Activated CD4-positive, alpha-beta memory T cell treated with anti-CD3 and anti-CD28 coated beads for 36 hours (primary cell): ENCODE results near the gene CHRDL1. TPM values are rescaled to one million over a fixed set of nuclear protein-coding genes. Genes with fewer than 3 reads are reported as not detected.
"Not testable (repeated sequence)": the region's sequence is repeated elsewhere in the genome, so short reads cannot be mapped to it uniquely, and the experiment has no call there.

ENCODE experiments used
- CTCF ChIA-PET: fragments of 350-600 bp; sonication (Branson Sonifier 250); formaldehyde crosslinking; loops from one replicate; lab custom pipeline; 2021; ENCODE audit warnings: antibody characterized with exemption, inconsistent platforms; lab: Charles Lee
- POLR2A ChIA-PET: fragments of 350-600 bp; sonication (Branson Sonifier 250); formaldehyde crosslinking; loops from one replicate; lab custom pipeline; 2021; ENCODE audit warnings: antibody characterized with exemption; lab: Charles Lee
- DNase-seq: peaks from one replicate; pipeline ENCODE4 v3.0.0-alpha.2; 2020
- H3K27ac Mint-ChIP-seq: one replicate; pipeline ENCODE4 v1.8.0; 2021; ENCODE audit warnings: mixed read lengths
- H3K27me3 Mint-ChIP-seq: one replicate; pipeline ENCODE4 v1.8.0; 2021; ENCODE audit warnings: mixed read lengths
- H3K36me3 Mint-ChIP-seq: one replicate; pipeline ENCODE4 v1.8.0; 2021; ENCODE audit warnings: mixed read lengths
- H3K4me1 Mint-ChIP-seq: one replicate; pipeline ENCODE4 v1.8.0; 2021; ENCODE audit warnings: low read depth, mixed read lengths
- H3K4me3 Mint-ChIP-seq: one replicate; pipeline ENCODE4 v1.8.0; 2021; ENCODE audit warnings: mild to moderate bottlenecking, mixed read lengths
- H3K9me3 Mint-ChIP-seq: one replicate; pipeline ENCODE4 v1.8.0; 2021; ENCODE audit warnings: mixed read lengths
- intact Hi-C: fragments of 100-400 bp; cut with micrococcal nuclease; formaldehyde crosslinking; loops from one replicate; pipeline ENCODE4 v1.15.1; 2023
- total RNA-seq, 2 experiments: library from RNA; stranded (reverse); gene quantifications; one replicate each; pipeline ENCODE4 v1.2.3, GENCODE V29; 2021

Gene CHRDL1
- total RNA-seq = not detected

- H3K36me3 Mint-ChIP-seq = no peaks in the 10 kb centered on the region
- no peaks in the 10 kb centered on the region for H3K9me3 Mint-ChIP-seq
- peaks cover 2% of the 10 kb centered on the region for H3K4me1 Mint-ChIP-seq
- DNase-seq = no peak
- ChIA-PET CTCF (no interaction called here), POLR2A (no interaction called here)
- peaks cover 7% of the 10 kb centered on the region for H3K27me3 Mint-ChIP-seq
- intact Hi-C loops = no loop called here
- H3K27ac Mint-ChIP-seq = no peak within 1 kb of the TSS
- H3K4me3 Mint-ChIP-seq = no peak within 1 kb of the TSS
These were observed at the start of gene CHRDL1 for GRCh38 chrX:110795645-110796406. TSS of gene CHRDL1 (minus strand) at chrX:110795817. CDS start at chrX:110792181, 3,636 bp downstream.

GRCh38 chrX:110836982-110837381, 41.4 kb upstream of the CHRDL1 start:
- H3K9me3 Mint-ChIP-seq = no peaks in the 10 kb centered on the region
- no peaks in the 10 kb centered on the region for H3K36me3 Mint-ChIP-seq
- DNase-seq = no peak
- intact Hi-C loops = no loop called here
- no peak overlapping the region for H3K4me3 Mint-ChIP-seq
- ChIA-PET CTCF (interaction anchor here (0.9 to 1.8 kb wide), 2 partner anchors 10 to 381 kb away, joined by 3 to 6 read pairs; no protein-coding TSS in a partner anchor), POLR2A (no interaction called here)
- H3K27ac Mint-ChIP-seq = no peak overlapping the region
- H3K27me3 Mint-ChIP-seq = no peaks in the 10 kb centered on the region
- no peaks in the 10 kb centered on the region for H3K4me1 Mint-ChIP-seq

GRCh38 chrX:110836451-110836850, 40.8 kb upstream of the CHRDL1 start:
- Mint-ChIP-seq H3K36me3 (no peaks in the 10 kb centered on the region), H3K27ac (no peak overlapping the region), H3K9me3 (no peaks in the 10 kb centered on the region), H3K4me3 (no peak overlapping the region), H3K4me1 (no peaks in the 10 kb centered on the region), H3K27me3 (no peaks in the 10 kb centered on the region)
- DNase-seq = no peak
- POLR2A ChIA-PET = no interaction called here
- intact Hi-C loops = no loop called here
- CTCF ChIA-PET = interaction anchor here (1.8 kb wide), 1 partner anchor 11 kb away, joined by 6 read pairs; no protein-coding TSS in a partner anchor

DNA sequence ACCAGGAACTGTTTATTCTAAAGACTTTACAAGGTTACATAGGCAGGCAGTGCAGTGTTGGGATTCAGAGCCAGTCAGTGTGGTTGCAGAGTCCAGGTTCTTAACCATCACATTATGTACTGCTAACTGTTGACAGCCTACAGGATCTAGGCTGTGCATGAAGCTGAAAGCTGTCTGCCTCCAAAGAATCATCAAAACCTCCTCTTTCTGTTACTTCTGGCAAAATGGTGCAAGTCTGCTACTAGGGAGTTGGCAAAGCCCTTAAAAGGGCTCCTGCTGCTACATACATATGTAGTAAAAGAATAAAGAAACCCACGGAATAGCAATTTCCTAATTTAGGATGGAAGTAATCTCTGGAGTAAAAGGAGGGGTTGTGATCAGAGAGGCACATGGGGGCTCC, 40.4 kb upstream of the CHRDL1 start:
- DNase-seq = no peak
- Mint-ChIP-seq H3K4me1 (no peaks in the 10 kb centered on the region), H3K36me3 (no peaks in the 10 kb centered on the region), H3K4me3 (no peak overlapping the region), H3K9me3 (no peaks in the 10 kb centered on the region), H3K27ac (no peak overlapping the region), H3K27me3 (no peaks in the 10 kb centered on the region)
- ChIA-PET CTCF (interaction anchor here (1.8 kb wide), 1 partner anchor 11 kb away, joined by 6 read pairs; no protein-coding TSS in a partner anchor), POLR2A (no interaction called here)
- intact Hi-C loops = no loop called here

- ChIA-PET POLR2A (no interaction called here), CTCF (no interaction called here)
- H3K9me3 Mint-ChIP-seq = no peaks in the 10 kb centered on the region
These were observed 30.4 kb upstream of the CHRDL1 start for GRCh38 chrX:110825972-110826371.

DNA sequence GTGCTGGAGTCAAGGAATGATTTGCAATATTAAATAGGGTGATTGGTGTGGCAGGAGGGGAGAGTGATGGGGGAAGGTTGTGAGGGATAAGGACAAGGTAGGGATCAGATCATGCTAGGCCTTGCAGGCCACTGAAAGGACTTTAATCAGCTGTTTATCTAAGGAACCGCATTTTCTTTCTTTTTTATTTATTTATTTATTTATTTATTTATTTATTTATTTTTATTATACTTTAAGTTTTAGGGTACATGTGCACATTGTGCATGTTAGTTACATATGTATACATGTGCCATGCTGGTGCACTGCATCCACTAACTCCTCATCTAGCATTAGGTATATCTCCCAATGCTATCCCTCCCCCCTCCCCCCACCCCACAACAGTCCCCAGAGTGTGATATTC, 20.9 kb upstream of the CHRDL1 start:
- CTCF ChIA-PET, H3K4me1 Mint-ChIP-seq, H3K27me3 Mint-ChIP-seq, intact Hi-C loops, H3K36me3 Mint-ChIP-seq, H3K4me3 Mint-ChIP-seq, H3K27ac Mint-ChIP-seq, H3K9me3 Mint-ChIP-seq, POLR2A ChIA-PET, DNase-seq: not testable (repeated sequence)

More at GRCh38 chrX:110825972-110826371, 30.4 kb upstream of the CHRDL1 start:
- H3K4me1 Mint-ChIP-seq = no peaks in the 10 kb centered on the region
- H3K4me3 Mint-ChIP-seq = no peak overlapping the region
- DNase-seq = no peak
- H3K36me3 Mint-ChIP-seq = no peaks in the 10 kb centered on the region
- peaks cover 3% of the 10 kb centered on the region for H3K27me3 Mint-ChIP-seq
- no peak overlapping the region for H3K27ac Mint-ChIP-seq
- intact Hi-C loops = no loop called here

DNA sequence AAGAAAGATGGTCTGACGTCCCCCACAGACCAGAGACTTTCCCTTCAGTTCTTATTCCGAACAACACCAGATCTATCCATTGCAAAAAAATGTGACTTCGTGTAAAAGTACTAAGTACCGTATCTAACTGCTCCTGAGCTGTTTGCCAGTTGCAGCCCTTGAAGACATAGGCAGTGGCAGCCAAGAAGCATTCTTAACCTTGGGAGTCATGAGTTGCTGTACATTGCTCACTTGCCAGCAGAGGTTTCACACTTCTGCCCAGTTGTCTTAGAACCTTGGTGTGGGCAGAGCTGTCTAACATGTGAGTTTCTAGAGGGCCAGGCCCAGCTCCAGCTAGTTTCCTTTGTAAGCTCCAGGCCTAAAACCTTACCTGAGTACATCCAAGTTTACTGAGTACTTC, 10.5 kb upstream of the CHRDL1 start:
- H3K9me3 Mint-ChIP-seq = no peaks in the 10 kb centered on the region
- H3K27ac Mint-ChIP-seq = no peak overlapping the region
- intact Hi-C loops = no loop called here
- no peak overlapping the region for H3K4me3 Mint-ChIP-seq
- H3K27me3 Mint-ChIP-seq = no peaks in the 10 kb centered on the region
- CTCF ChIA-PET = no interaction called here
- POLR2A ChIA-PET = no interaction called here
- no peaks in the 10 kb centered on the region for H3K4me1 Mint-ChIP-seq
- no peaks in the 10 kb centered on the region for H3K36me3 Mint-ChIP-seq
- no peak for DNase-seq

DNA sequence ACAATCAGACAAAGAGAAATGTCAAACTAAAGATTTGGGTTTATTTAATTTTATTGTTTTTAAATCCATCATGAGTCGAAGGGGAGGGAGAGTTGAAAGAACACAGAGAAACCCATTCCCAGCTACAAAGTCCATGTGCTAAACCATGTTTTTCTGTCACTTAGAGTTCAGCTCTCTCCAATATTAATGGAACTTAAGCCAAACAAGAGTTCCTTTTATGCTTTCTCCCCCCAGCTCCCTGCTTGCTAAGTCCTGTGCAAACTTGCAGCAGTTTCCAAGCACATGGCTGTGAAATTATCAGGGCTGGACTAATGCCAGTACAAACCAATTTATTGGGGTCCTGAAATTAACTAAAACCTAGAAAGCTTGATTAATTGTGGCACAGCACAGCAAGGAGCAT, 9.7 kb upstream of the CHRDL1 start:
- H3K9me3 Mint-ChIP-seq = no peaks in the 10 kb centered on the region
- H3K27me3 Mint-ChIP-seq = no peaks in the 10 kb centered on the region
- CTCF ChIA-PET = no interaction called here
- POLR2A ChIA-PET = no interaction called here
- intact Hi-C loops = no loop called here
- H3K27ac Mint-ChIP-seq = no peak overlapping the region
- H3K4me1 Mint-ChIP-seq = no peaks in the 10 kb centered on the region
- H3K4me3 Mint-ChIP-seq = no peak overlapping the region
- DNase-seq = no peak
- no peaks in the 10 kb centered on the region for H3K36me3 Mint-ChIP-seq

DNA sequence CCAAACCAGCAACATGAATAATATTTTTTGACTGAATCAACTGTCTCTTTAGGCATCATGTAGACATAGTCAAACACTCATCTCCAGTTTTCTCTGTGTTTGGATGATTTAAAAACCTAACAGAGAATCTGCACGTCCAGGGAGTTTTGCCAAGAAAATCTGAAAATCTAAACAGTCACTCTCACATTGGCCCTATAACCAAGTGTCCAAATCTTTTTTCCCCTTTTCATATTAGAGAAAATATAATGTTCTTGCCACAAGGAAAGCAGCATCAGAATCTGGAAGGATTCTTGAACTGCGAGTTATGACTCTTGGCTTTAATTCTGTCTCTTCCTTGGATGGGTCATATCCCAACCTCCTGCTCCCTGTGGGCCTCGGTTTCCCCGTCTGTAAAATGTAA, 8.8 kb upstream of the CHRDL1 start:
- no peaks in the 10 kb centered on the region for H3K9me3 Mint-ChIP-seq
- ChIA-PET CTCF (no interaction called here), POLR2A (no interaction called here)
- no peaks in the 10 kb centered on the region for H3K36me3 Mint-ChIP-seq
- no peak for DNase-seq
- no peaks in the 10 kb centered on the region for H3K4me1 Mint-ChIP-seq
- H3K27me3 Mint-ChIP-seq = no peaks in the 10 kb centered on the region
- intact Hi-C loops = no loop called here
- H3K4me3 Mint-ChIP-seq = no peak overlapping the region
- H3K27ac Mint-ChIP-seq = no peak overlapping the region

DNA sequence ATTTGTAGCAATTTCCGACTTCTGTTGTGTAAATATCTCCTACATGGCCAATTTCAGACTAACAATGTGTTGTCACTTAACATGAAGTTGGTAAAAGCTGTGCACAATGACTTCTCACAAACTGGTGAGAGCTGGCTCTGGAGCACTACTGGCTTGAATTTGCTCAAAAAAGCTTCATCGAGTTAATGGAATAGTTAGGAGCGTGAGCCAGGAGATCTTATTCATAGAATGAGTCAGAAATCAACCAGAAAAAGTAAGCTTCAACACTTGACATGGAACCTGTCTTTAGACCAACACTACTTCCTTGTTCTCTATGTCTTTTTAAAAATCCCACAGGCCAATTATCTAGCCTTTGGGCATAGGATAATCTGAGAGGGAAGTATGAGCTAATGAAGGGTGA, 7.9 kb upstream of the CHRDL1 start:
- Mint-ChIP-seq H3K9me3 (no peaks in the 10 kb centered on the region), H3K4me3 (no peak overlapping the region), H3K36me3 (no peaks in the 10 kb centered on the region), H3K27me3 (no peaks in the 10 kb centered on the region), H3K27ac (no peak overlapping the region), H3K4me1 (no peaks in the 10 kb centered on the region)
- POLR2A ChIA-PET = no interaction called here
- CTCF ChIA-PET = no interaction called here
- intact Hi-C loops = no loop called here
- no peak for DNase-seq

GRCh38 chrX:110796407-110796697, 735 bp upstream of the CHRDL1 start:
- intact Hi-C loops = no loop called here
- H3K4me1 Mint-ChIP-seq = peaks cover 2% of the 10 kb centered on the region
- no peaks in the 10 kb centered on the region for H3K9me3 Mint-ChIP-seq
- no peak for DNase-seq
- H3K4me3 Mint-ChIP-seq = no peak overlapping the region
- POLR2A ChIA-PET = no interaction called here
- CTCF ChIA-PET = no interaction called here
- no peaks in the 10 kb centered on the region for H3K36me3 Mint-ChIP-seq
- H3K27ac Mint-ChIP-seq = no peak overlapping the region
- H3K27me3 Mint-ChIP-seq = peaks cover 7% of the 10 kb centered on the region

DNA sequence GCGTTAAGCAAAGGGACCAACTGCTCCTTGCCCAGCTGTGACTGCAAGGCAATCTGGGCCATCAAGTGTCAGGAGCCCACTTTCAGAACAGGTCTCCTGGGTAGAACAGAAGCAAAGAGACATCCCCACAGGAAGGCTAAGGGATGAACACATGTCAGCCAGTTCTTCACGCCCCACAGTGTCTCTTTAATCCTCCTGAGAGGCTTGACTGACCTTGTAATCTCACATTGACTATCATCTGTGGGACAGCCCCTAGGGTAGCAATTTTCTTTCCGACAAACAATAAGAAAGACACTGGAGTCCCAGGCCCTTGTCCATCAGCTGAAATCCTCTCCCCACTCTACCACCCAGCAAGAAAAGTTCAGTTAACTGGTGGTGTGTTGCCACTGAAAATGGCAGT, 1.0 kb downstream of the CHRDL1 start:
- CTCF ChIA-PET = no interaction called here
- H3K9me3 Mint-ChIP-seq = no peaks in the 10 kb centered on the region
- peaks cover 7% of the 10 kb centered on the region for H3K27me3 Mint-ChIP-seq
- POLR2A ChIA-PET = no interaction called here
- peaks cover 2% of the 10 kb centered on the region for H3K4me1 Mint-ChIP-seq
- intact Hi-C loops = no loop called here
- no peak overlapping the region for H3K27ac Mint-ChIP-seq
- DNase-seq = no peak
- H3K36me3 Mint-ChIP-seq = no peaks in the 10 kb centered on the region
- H3K4me3 Mint-ChIP-seq = no peak overlapping the region

GRCh38 chrX:110791071-110791470, 4.5 kb downstream of the CHRDL1 start:
- no peak overlapping the region for H3K4me3 Mint-ChIP-seq
- intact Hi-C loops = no loop called here
- DNase-seq = no peak
- no peaks in the 10 kb centered on the region for H3K36me3 Mint-ChIP-seq
- ChIA-PET CTCF (no interaction called here), POLR2A (no interaction called here)
- H3K27ac Mint-ChIP-seq = no peak overlapping the region
- H3K27me3 Mint-ChIP-seq = peaks cover 1% of the 10 kb centered on the region
- no peaks in the 10 kb centered on the region for H3K9me3 Mint-ChIP-seq
- no peaks in the 10 kb centered on the region for H3K4me1 Mint-ChIP-seq
